SK-N-SH treated with all-trans-retinoic acid at 6 μM for 48 hours (cell line): ENCODE data around the gene RGL3.

Source experiments
- ATAC-seq: fragments of 200-7000 bp; cut with Tn5 transposase; 3 replicates; pipeline ENCODE4 v1.9.1; 2020; ENCODE audit warnings: mild to moderate bottlenecking, moderate library complexity
- ARNTL ChIP-seq: fragments of 450-650 bp; formaldehyde crosslinking; IDR thresholded peaks from 2 replicates; pipeline ENCODE4 v1.5.0; 2020; ENCODE audit warnings: low read depth, mild to moderate bottlenecking, moderate library complexity, borderline replicate concordance
- BACH2 ChIP-seq: fragments of 250-450 bp; sonication (Bioruptor Pico); IDR thresholded peaks from 2 replicates; pipeline ENCODE4 v1.9.0; 2021; ENCODE audit warnings: mild to moderate bottlenecking, borderline replicate concordance
- GLIS3 ChIP-seq: fragments of 250-450 bp; sonication (Bioruptor Pico); IDR thresholded peaks from 2 replicates; pipeline ENCODE4 v1.5.0; 2020; ENCODE audit warnings: mild to moderate bottlenecking, moderate library complexity
- ISL1 ChIP-seq: fragments of 250-450 bp; sonication (Bioruptor Pico); IDR thresholded peaks from 2 replicates; pipeline ENCODE4 v2.1.2; 2022; ENCODE audit warnings: mild to moderate bottlenecking, moderate library complexity
- RARB ChIP-seq: fragments of 250-450 bp; sonication (Bioruptor Pico); IDR thresholded peaks from 2 replicates; pipeline ENCODE4 v1.8.0; 2021; ENCODE audit warnings: mild to moderate bottlenecking, moderate library complexity
- SNAI2 ChIP-seq: fragments of 250-450 bp; sonication (Bioruptor Pico); IDR thresholded peaks from 2 replicates; pipeline ENCODE4 v1.5.0; 2020; ENCODE audit warnings: mild to moderate bottlenecking, moderate library complexity
- TCF4 ChIP-seq: fragments of 250-450 bp; sonication (Bioruptor Pico); IDR thresholded peaks from 2 replicates; pipeline ENCODE4 v1.8.0; 2021; ENCODE audit warnings: mild to moderate bottlenecking, moderate library complexity, borderline replicate concordance
- TOX ChIP-seq: fragments of 250-450 bp; sonication (Bioruptor Pico); IDR thresholded peaks from 2 replicates; pipeline ENCODE4 v1.8.0; 2021; ENCODE audit warnings: mild to moderate bottlenecking, moderate library complexity, borderline replicate concordance
- ZC3H10 ChIP-seq: fragments of 250-450 bp; sonication (Bioruptor Pico); IDR thresholded peaks from 2 replicates; pipeline ENCODE4 v1.5.1; 2021; ENCODE audit warnings: mild to moderate bottlenecking, moderate library complexity
- ZFP3 ChIP-seq: fragments of 250-450 bp; sonication (Bioruptor Pico); IDR thresholded peaks from 2 replicates; pipeline ENCODE4 v1.5.0; 2020; ENCODE audit warnings: mild to moderate bottlenecking, moderate library complexity
- ZFP30 ChIP-seq: fragments of 450-650 bp; formaldehyde crosslinking; IDR thresholded peaks from 2 replicates; pipeline ENCODE4 v1.5.0; 2022; ENCODE audit warnings: mild to moderate bottlenecking, moderate library complexity
- ZNF565 ChIP-seq: fragments of 450-650 bp; formaldehyde crosslinking; conservative IDR thresholded peaks from 2 replicates; pipeline ENCODE4 v1.5.0; 2020; ENCODE audit warnings: low read depth, mild to moderate bottlenecking, moderate library complexity
- ZNF70 ChIP-seq: fragments of 450-650 bp; formaldehyde crosslinking; IDR thresholded peaks from 2 replicates; pipeline ENCODE4 v1.5.0; 2020; ENCODE audit warnings: mild to moderate bottlenecking, moderate library complexity
- TF ChIP-seq, protein P1 (sequence below): fragments of 250-450 bp; sonication (Bioruptor Pico); IDR thresholded peaks from 2 replicates; pipeline ENCODE4 v1.8.0; 2021; ENCODE audit warnings: low read depth, mild to moderate bottlenecking, moderate library complexity, borderline replicate concordance
- TF ChIP-seq, protein P2 (sequence below): fragments of 250-450 bp; sonication (Bioruptor Pico); IDR thresholded peaks from 2 replicates; pipeline ENCODE4 v1.5.0; 2020; ENCODE audit warnings: mild to moderate bottlenecking, moderate library complexity
- TF ChIP-seq, protein P3 (sequence below): fragments of 250-450 bp; sonication (Bioruptor Pico); IDR thresholded peaks from 2 replicates; pipeline ENCODE4 v1.5.1; 2020; ENCODE audit warnings: low read depth, mild to moderate bottlenecking, moderate library complexity

Gene RGL3

DNA sequence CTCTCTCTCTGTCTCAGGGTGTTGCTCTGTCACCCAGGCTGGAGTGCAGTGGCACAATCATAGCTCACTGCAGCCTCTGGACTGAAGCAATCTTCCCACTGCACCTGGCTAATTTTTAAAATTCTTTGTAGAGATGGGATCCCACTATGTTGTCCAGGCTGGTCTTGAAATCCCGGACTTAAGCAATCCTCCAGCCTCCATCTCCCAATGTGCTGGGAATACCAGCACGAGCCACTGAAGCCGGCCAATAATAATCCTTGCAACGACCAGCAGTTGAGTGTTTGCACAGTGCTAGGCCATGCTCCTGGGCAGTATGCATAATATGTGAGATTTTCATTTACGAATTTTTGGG is 34.4 kb downstream of the RGL3 start (continued):
- TF ChIP-seq, protein P1, sequence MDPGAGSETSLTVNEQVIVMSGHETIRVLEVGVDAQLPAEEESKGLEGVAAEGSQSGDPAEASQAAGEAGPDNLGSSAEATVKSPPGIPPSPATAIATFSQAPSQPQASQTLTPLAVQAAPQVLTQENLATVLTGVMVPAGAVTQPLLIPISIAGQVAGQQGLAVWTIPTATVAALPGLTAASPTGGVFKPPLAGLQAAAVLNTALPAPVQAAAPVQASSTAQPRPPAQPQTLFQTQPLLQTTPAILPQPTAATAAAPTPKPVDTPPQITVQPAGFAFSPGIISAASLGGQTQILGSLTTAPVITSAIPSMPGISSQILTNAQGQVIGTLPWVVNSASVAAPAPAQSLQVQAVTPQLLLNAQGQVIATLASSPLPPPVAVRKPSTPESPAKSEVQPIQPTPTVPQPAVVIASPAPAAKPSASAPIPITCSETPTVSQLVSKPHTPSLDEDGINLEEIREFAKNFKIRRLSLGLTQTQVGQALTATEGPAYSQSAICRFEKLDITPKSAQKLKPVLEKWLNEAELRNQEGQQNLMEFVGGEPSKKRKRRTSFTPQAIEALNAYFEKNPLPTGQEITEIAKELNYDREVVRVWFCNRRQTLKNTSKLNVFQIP (CRISPR knock-in tag) = no peak

DNA sequence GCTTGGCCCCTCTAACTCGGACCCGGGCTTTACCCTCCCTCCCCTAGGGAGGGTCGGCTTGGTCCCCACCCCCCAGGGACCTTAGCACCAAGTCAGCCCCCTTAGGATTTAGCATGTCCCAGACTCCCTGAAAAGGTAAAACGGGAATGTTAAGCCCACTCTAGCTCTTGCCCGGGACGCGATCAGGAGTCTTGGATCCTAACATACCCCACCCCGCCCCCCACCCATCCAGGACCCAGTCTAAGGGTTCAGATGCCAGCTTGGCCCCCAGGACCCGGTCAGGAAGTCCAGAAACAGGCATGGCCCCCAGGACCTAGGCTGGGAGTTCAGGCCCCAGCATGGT is 35.4 kb downstream of the RGL3 start:
- no peak for ATAC-seq
- no peak for TF ChIP-seq ZNF565
- no peak for TF ChIP-seq TCF4 (CRISPR knock-in tag)
- TF ChIP-seq SNAI2 (CRISPR knock-in tag) = no peak
- no peak for TF ChIP-seq BACH2 (CRISPR knock-in tag)
- TF ChIP-seq, protein P2, sequence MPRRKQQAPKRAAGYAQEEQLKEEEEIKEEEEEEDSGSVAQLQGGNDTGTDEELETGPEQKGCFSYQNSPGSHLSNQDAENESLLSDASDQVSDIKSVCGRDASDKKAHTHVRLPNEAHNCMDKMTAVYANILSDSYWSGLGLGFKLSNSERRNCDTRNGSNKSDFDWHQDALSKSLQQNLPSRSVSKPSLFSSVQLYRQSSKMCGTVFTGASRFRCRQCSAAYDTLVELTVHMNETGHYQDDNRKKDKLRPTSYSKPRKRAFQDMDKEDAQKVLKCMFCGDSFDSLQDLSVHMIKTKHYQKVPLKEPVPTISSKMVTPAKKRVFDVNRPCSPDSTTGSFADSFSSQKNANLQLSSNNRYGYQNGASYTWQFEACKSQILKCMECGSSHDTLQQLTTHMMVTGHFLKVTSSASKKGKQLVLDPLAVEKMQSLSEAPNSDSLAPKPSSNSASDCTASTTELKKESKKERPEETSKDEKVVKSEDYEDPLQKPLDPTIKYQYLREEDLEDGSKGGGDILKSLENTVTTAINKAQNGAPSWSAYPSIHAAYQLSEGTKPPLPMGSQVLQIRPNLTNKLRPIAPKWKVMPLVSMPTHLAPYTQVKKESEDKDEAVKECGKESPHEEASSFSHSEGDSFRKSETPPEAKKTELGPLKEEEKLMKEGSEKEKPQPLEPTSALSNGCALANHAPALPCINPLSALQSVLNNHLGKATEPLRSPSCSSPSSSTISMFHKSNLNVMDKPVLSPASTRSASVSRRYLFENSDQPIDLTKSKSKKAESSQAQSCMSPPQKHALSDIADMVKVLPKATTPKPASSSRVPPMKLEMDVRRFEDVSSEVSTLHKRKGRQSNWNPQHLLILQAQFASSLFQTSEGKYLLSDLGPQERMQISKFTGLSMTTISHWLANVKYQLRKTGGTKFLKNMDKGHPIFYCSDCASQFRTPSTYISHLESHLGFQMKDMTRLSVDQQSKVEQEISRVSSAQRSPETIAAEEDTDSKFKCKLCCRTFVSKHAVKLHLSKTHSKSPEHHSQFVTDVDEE (CRISPR knock-in tag) = no peak
- no peak for TF ChIP-seq ZNF70
- TF ChIP-seq, protein P1 (CRISPR knock-in tag) = no peak

DNA sequence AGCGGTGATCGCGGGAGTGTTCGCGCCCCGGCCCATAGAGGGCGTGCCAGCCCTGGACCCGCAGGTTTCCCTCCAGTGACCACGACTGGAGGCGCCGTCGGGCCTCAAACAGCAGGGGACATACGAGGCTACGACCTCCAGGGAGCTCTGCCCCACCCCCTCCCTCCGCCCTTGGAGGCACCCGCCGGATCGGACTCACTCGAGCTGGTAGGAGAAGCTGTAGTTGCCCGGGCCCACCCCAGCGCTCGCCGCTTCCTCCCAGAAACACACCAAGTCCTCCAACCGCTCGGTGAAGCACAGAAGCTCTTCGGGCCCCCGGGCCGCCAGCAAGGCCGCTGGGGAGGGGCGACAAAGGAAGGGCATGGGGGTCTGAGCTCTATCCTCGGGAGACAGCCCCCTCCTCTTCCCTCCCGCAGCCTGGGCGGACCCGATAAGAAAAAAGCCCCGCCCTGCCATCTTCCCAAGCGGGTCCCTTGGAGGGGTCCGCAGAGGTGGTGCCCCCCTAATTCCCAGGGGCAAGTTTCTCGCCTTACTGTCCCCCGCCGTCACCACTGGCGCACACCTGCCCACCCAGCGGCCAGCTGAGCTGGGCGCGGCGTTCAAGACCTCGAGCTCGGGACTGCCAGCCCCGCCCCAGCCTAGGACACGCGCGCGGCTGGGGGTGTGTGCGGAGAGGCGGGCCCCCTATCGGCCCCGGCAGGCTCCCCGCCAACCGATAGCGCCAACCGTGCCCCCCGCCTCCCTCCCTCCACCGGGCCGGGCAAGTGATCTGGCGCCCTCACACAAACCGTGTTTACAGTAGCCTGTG is 36.0 kb downstream of the RGL3 start:
- TF ChIP-seq ARNTL (CRISPR knock-in tag) = no peak
- no peak for TF ChIP-seq ISL1 (CRISPR knock-in tag)
- TF ChIP-seq ZFP3 = no peak
- no peak for TF ChIP-seq ZNF70
- no peak for TF ChIP-seq ZNF565
- TF ChIP-seq, protein P2 (CRISPR knock-in tag) = no peak
- no peak for TF ChIP-seq RARB (CRISPR knock-in tag)
- TF ChIP-seq, all 23 proteins: peak for 0
- peak; percentile 5 for ATAC-seq

DNA sequence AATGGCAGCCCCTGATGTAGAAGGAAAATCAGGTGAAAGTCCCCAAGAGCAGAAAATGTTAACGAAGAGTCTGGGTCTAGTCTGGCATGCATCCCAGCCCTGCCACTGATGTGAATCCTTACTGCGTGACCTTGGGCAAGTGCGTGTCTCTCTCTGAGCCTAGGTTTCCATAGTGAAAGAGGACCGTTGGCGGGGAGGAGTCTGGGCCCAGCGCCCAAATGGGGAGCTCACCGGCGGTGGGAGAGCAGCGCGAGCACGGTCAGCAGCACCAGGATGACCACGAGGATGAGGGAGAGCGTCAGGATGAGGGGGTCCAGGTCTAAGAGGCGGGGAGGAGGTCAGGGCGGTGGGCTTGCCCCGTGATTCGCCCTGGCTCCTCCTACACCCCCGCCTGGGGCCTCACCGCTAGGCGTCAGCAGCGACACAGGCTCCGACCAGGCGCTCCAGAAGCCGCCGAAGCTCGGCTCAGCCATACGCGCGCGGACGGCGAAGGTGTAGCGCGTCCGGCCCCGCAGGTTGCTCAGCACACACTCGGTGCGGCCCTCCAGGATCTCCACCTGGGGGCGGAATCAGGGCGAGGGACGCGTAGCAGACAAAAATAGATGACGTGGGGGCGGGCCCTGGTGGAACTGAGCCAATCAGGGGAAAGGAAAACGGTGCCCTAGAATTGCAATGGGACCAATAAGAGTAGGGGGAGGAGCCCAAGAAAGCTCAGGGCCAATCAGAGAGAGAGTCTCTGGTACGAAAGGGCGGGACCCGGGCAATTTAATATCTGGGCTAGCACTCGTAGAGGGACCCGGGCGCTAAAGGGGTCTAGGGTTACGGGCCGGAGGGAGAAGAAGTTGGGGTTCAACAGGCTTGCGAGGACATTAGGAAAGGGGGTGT is 38.2 kb downstream of the RGL3 start:
- TF ChIP-seq ARNTL (CRISPR knock-in tag) (no peak), ZC3H10 (CRISPR knock-in tag) (no peak), ZFP30 (CRISPR knock-in tag) (no peak), RARB (CRISPR knock-in tag) (no peak), TCF4 (CRISPR knock-in tag) (no peak), TOX (CRISPR knock-in tag) (no peak), SNAI2 (CRISPR knock-in tag) (no peak), GLIS3 (no peak)
- TF ChIP-seq, protein P3, sequence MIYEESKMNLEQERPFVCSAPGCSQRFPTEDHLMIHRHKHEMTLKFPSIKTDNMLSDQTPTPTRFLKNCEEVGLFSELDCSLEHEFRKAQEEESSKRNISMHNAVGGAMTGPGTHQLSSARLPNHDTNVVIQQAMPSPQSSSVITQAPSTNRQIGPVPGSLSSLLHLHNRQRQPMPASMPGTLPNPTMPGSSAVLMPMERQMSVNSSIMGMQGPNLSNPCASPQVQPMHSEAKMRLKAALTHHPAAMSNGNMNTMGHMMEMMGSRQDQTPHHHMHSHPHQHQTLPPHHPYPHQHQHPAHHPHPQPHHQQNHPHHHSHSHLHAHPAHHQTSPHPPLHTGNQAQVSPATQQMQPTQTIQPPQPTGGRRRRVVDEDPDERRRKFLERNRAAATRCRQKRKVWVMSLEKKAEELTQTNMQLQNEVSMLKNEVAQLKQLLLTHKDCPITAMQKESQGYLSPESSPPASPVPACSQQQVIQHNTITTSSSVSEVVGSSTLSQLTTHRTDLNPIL = no peak
- peak; percentile 82 for ATAC-seq
